H1 (cell line): Measurements from ENCODE around the gene PRKRIP1. TPM values are rescaled to one million over a fixed set of nuclear protein-coding genes. Genes with fewer than 3 reads are reported as not detected.

ENCODE experiments used
- CTCF ChIA-PET: fragments of 300-600 bp; sonication (Branson Sonifier 250); formaldehyde crosslinking; loops from one replicate; lab custom pipeline; 2021; ENCODE audit not compliant: partially characterized antibody; lab: Charles Lee
- POLR2A ChIA-PET: fragments of 300-600 bp; sonication (Branson Sonifier 250); formaldehyde crosslinking; loops from one replicate; lab custom pipeline; 2021; ENCODE audit warnings: inconsistent platforms; ENCODE audit not compliant: partially characterized antibody; lab: Charles Lee
- DNase-seq, 2 experiments: peaks; one replicate each; pipeline versions ENCODE4 v3.0.0 to v3.0.0-alpha.2; 2010 to 2022; ENCODE audit warnings: low spot score in 2 of 2, low read depth in 1 of 2, mixed read lengths in 1 of 2
- FAIRE-seq: peaks from 2 replicates; lab custom pipeline; 2011; peaks lifted over from hg19 to GRCh38; lab: Jason Lieb, UNC
- H2AFZ ChIP-seq: 2 replicates; pipeline ENCODE4 v1.8.1; 2012; ENCODE audit warnings: low read length, inconsistent platforms
- H2AK5ac ChIP-seq: 2 replicates; pipeline ENCODE4 v1.6.1; 2013; ENCODE audit warnings: low read depth, low read length
- H2BK120ac ChIP-seq: replicated peaks from 2 replicates; pipeline ENCODE3; 2013; ENCODE audit warnings: low read depth, low read length, inconsistent platforms
- H2BK12ac ChIP-seq: 2 replicates; pipeline ENCODE4 v1.6.1; 2013; ENCODE audit warnings: low read depth, low read length
- H2BK15ac ChIP-seq: 2 replicates; pipeline ENCODE4 v1.6.1; 2013; ENCODE audit warnings: low read length
- H2BK20ac ChIP-seq: 2 replicates; pipeline ENCODE4 v1.6.1; 2013; ENCODE audit warnings: low read length
- H2BK5ac ChIP-seq: 2 replicates; pipeline ENCODE4 v1.6.1; 2013; ENCODE audit warnings: low read depth, low read length
- H3K14ac ChIP-seq: 2 replicates; pipeline ENCODE4 v1.6.1; 2013; ENCODE audit warnings: inconsistent platforms; ENCODE audit not compliant: insufficient read length
- H3K18ac ChIP-seq: 2 replicates; pipeline ENCODE4 v1.6.1; 2013; ENCODE audit warnings: low read length; ENCODE audit errors: extremely low read depth
- H3K23ac ChIP-seq: 2 replicates; pipeline ENCODE4 v1.6.1; 2013; ENCODE audit warnings: inconsistent platforms; ENCODE audit not compliant: insufficient read length
- H3K23me2 ChIP-seq: 2 replicates; pipeline ENCODE4 v1.6.1; 2013; ENCODE audit warnings: low read depth, low read length
- H3K27ac ChIP-seq: 2 replicates; pipeline ENCODE4 v1.6.1; 2011; ENCODE audit warnings: low read depth, low read length, inconsistent platforms
- H3K27me3 ChIP-seq, 4 experiments: replicated peaks in 1 of 4; 1 replicate in 1 of 4; 2 replicates in 3 of 4; pipeline versions ENCODE4 v1.6.1 to v1.8.1; 2011 to 2013; ENCODE audit warnings: low read length in 3 of 4, mild to moderate bottlenecking in 3 of 4, inconsistent platforms in 2 of 4, mixed read lengths in 2 of 4, moderate library complexity in 1 of 4; ENCODE audit not compliant: control insufficient read depth in 3 of 4, insufficient read depth in 3 of 4; ENCODE audit errors: extremely low read depth in 1 of 4
- H3K36me3 ChIP-seq, 4 experiments: 2 replicates each; pipeline versions ENCODE4 v1.6.1 to v1.8.1; 2011 to 2013; ENCODE audit warnings: mild to moderate bottlenecking in 4 of 4, low read length in 3 of 4, moderate library complexity in 2 of 4, control low read depth in 1 of 4, inconsistent platforms in 1 of 4; ENCODE audit not compliant: insufficient read depth in 4 of 4, control insufficient read depth in 2 of 4
- H3K4ac ChIP-seq: replicated peaks from 2 replicates; pipeline ENCODE3; 2013; ENCODE audit warnings: low read length, low read depth, mixed read lengths, inconsistent platforms; ENCODE audit not compliant: insufficient read length
- H3K4me1 ChIP-seq, 4 experiments: replicated peaks in 1 of 4; 1 replicate in 1 of 4; 2 replicates in 3 of 4; pipeline versions ENCODE4 v1.6.1 to v1.8.1; 2011 to 2013; ENCODE audit warnings: low read length in 3 of 4, inconsistent platforms in 2 of 4, mixed read lengths in 1 of 4; ENCODE audit not compliant: insufficient read depth in 4 of 4, control insufficient read depth in 3 of 4
- H3K4me2 ChIP-seq, 2 experiments: 2 replicates each; pipeline versions ENCODE4 v1.6.1 to v1.8.1; 2011 to 2013; ENCODE audit warnings: low read depth in 2 of 2, low read length in 2 of 2, control low read depth in 1 of 2, inconsistent platforms in 1 of 2, mild to moderate bottlenecking in 1 of 2; ENCODE audit not compliant: insufficient read depth in 1 of 2
- H3K4me3 ChIP-seq, 4 experiments: fragments of 200-600, 300-600 bp in 1 of 4; sonication (generic), shearing (Covaris generic), sonication (Bioruptor Twin) in 1 of 4; 2 replicates each; pipeline versions ENCODE4 v1.5.1 to v1.8.1; 2011 to 2016; ENCODE audit warnings: low read length in 4 of 4, low read depth in 3 of 4, control low read depth in 2 of 4, inconsistent platforms in 2 of 4, mild to moderate bottlenecking in 2 of 4, mixed read lengths in 1 of 4, moderate library complexity in 1 of 4; ENCODE audit not compliant: insufficient read depth in 2 of 4; ENCODE audit errors: extremely low read depth in 1 of 4
- H3K56ac ChIP-seq: replicated peaks from 2 replicates; pipeline ENCODE3; 2013; ENCODE audit warnings: low read depth, mild to moderate bottlenecking, mixed read lengths, low read length, inconsistent platforms; ENCODE audit not compliant: insufficient read length
- H3K79me1 ChIP-seq: 2 replicates; pipeline ENCODE4 v1.6.1; 2013; ENCODE audit warnings: low read depth, low read length, control low read depth
- H3K79me2 ChIP-seq, 2 experiments: 2 replicates each; pipeline versions ENCODE4 v1.6.1 to v1.8.1; 2012 to 2013; ENCODE audit warnings: low read length in 2 of 2, mild to moderate bottlenecking in 2 of 2, inconsistent platforms in 1 of 2; ENCODE audit not compliant: insufficient read depth in 2 of 2, control insufficient read depth in 1 of 2
- H3K9ac ChIP-seq, 4 experiments: replicated peaks in 1 of 4; 1 replicate in 1 of 4; 2 replicates in 3 of 4; pipeline versions ENCODE4 v1.6.1 to v1.8.1; 2011 to 2013; ENCODE audit warnings: low read depth in 3 of 4, low read length in 3 of 4, control low read depth in 2 of 4, mild to moderate bottlenecking in 2 of 4, moderate library complexity in 2 of 4, inconsistent platforms in 1 of 4; ENCODE audit errors: extremely low read depth in 1 of 4
- H3K9me3 ChIP-seq, 2 experiments: 2 replicates each; pipeline versions ENCODE4 v1.6.1 to v1.8.1; 2012 to 2013; ENCODE audit warnings: mild to moderate bottlenecking in 2 of 2, moderate library complexity in 2 of 2, control low read depth in 1 of 2, inconsistent platforms in 1 of 2, low read depth in 1 of 2, low read length in 1 of 2, mixed read lengths in 1 of 2; ENCODE audit not compliant: insufficient read depth in 2 of 2
- H4K20me1 ChIP-seq, 2 experiments: replicated peaks in 1 of 2; 2 replicates each; pipeline versions ENCODE3 to v1.8.1; 2011 to 2013; ENCODE audit warnings: inconsistent platforms in 2 of 2, low read length in 2 of 2, mild to moderate bottlenecking in 1 of 2; ENCODE audit not compliant: insufficient read depth in 2 of 2, control insufficient read depth in 1 of 2
- H4K5ac ChIP-seq: 2 replicates; pipeline ENCODE4 v1.6.1; 2013; ENCODE audit warnings: low read length, low read depth, mixed read lengths, inconsistent platforms; ENCODE audit not compliant: insufficient read length
- H4K8ac ChIP-seq: 2 replicates; pipeline ENCODE4 v1.8.0; 2013; ENCODE audit warnings: mild to moderate bottlenecking, moderate library complexity, low read length, inconsistent platforms; ENCODE audit not compliant: insufficient read depth; ENCODE audit errors: extremely low read depth
- H4K91ac ChIP-seq: replicated peaks from 2 replicates; pipeline ENCODE3; 2013; ENCODE audit warnings: low read length, mixed read lengths, inconsistent platforms; ENCODE audit not compliant: insufficient read length
- CHD1 ChIP-seq: IDR thresholded peaks from 2 replicates; pipeline ENCODE4 v1.6.1; 2012; ENCODE audit warnings: low read depth, low read length, improper control_type of control experiment
- CHD2 ChIP-seq: IDR thresholded peaks from 2 replicates; pipeline ENCODE4 v1.6.1; 2012; ENCODE audit warnings: low read length, improper control_type of control experiment
- CTCF ChIP-seq, 3 experiments: IDR thresholded peaks; 1 replicate in 2 of 3; 2 replicates in 1 of 3; pipeline versions ENCODE4 v1.5.1 to v1.6.1; 2011; ENCODE audit warnings: low read length in 3 of 3, mild to moderate bottlenecking in 3 of 3, inconsistent platforms in 2 of 3, low read depth in 1 of 3, moderate library complexity in 1 of 3; ENCODE audit not compliant: insufficient read depth in 1 of 3; ENCODE audit errors: control extremely low read depth in 1 of 3
- GABPA ChIP-seq: IDR thresholded peaks from 2 replicates; pipeline ENCODE4 v1.6.1; 2011; ENCODE audit warnings: mild to moderate bottlenecking, low read length, moderate library complexity, borderline replicate concordance; ENCODE audit not compliant: insufficient read depth
- POU5F1 ChIP-seq: IDR thresholded peaks from 2 replicates; pipeline ENCODE4 v1.6.1; 2011; ENCODE audit warnings: low read depth, mild to moderate bottlenecking, low read length, moderate library complexity
- SP1 ChIP-seq: IDR thresholded peaks from 2 replicates; pipeline ENCODE4 v1.6.1; 2011; ENCODE audit warnings: low read depth, low read length
- TAF7 ChIP-seq: optimal IDR thresholded peaks from 2 replicates; pipeline ENCODE3; 2011; ENCODE audit warnings: low read depth, mild to moderate bottlenecking, inconsistent platforms, low read length, moderate library complexity, borderline replicate concordance
- WGBS, 2 experiments: shearing (Covaris generic) in 1 of 2; methylation state at CpG; one replicate each; pipeline versions ENCODE4 v1.1.6 to v1.1.7; 2013 to 2015; ENCODE audit warnings: low lambda C conversion rate in 2 of 2, mixed read lengths in 2 of 2, inconsistent platforms in 1 of 2, low coverage in 1 of 2, missing lambda C conversion rate in 1 of 2; ENCODE audit not compliant: insufficient replicate concordance in 2 of 2, insufficient coverage in 1 of 2, insufficient read length in 1 of 2; ENCODE audit errors: extremely low coverage in 1 of 2, missing lambda C conversion rate in 1 of 2; 5-methylcytosine and 5-hydroxymethylcytosine counted together
- polyA plus RNA-seq, 7 experiments: library from polyadenylated mRNA; depleted of rRNA in 3 of 7; stranded (reverse) in 5 of 7; unstranded in 2 of 7; fragments of >200 nt in 5 of 7; fragments of 200-250 nt in 2 of 7; gene quantifications; 1 replicate in 5 of 7; 2 replicates in 1 of 7; 4 replicates in 1 of 7; pipeline versions ENCODE4 v1.2.1 to v1.2.3, GENCODE V29; 2011 to 2013; ENCODE audit warnings: missing spikeins in 2 of 7, mixed read lengths in 2 of 7
- total RNA-seq: library from RNA; stranded (reverse); fragmentation: NEBNext Ultra II Directional; extraction: Animal tissue kit (Norgen Biotek cat#: 25700); gene quantifications from 2 replicates; pipeline ENCODE4 v1.2.1, GENCODE V29; 2021
- TF ChIP-seq, protein P1 (sequence below): IDR thresholded peaks from 2 replicates; pipeline ENCODE4 v1.6.1; 2011; ENCODE audit warnings: low read depth, mild to moderate bottlenecking, low read length; ENCODE audit not compliant: insufficient read depth

PRKRIP1 gene
- total and polyA plus RNA-seq, 2 of the 8 experiments (the other 6 are each of a cell fraction or from before 2014, with no cell fraction given) = 11.1 to 22.0 TPM

DNA sequence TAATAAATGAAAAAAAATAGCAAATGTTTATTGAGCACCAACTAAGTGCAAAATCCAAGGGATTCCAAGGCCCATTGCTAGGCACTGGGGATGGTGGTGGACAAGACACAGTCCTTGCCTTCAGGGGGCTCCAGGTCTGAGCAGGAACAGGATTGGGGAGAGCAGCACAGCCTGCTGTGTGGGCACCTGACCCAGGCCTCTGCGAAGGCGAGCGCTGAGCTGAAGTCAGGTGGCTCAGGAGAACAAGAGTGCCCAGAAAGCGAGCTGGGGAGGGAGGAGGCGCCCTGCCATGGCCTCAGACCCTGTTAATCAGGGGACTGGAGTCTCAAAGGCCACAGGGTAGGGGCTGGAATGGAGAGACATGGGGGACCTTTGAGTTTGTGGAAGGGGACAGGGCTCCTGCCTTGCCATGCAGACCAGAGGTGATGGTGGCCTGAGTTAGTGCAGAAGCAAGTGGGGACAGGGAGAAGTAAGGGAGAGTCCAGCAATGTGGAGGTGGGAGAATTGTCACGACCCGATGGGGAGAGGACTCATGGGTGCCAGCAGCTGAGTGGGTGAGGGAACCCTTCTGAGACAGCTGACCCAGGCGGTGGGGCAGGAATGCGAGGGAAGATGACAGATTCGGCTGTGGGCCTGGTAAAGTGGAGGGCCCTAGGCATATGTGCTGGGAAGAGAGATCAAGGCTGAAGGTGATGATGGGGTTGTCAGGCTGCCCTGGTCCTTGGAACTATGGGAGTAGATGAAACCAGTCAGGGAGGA lies 33.2 kb downstream of the PRKRIP1 start:
- Histone ChIP-seq H2AFZ (no peak overlapping the region), H2BK120ac (no peak overlapping the region), H3K4me2 (no peak overlapping the region), H2BK15ac (no peak overlapping the region), H4K20me1 (peaks cover 3 to 4% of the 10 kb centered on the region in 2 experiments), H3K27me3 (no peaks in the 10 kb centered on the region), H3K9ac (peak overlapping the region in 1 of 4 experiments; percentile 3; a peak in 1 of 7 replicates), H3K18ac (no peak overlapping the region), H3K79me2 (no peaks in the 10 kb centered on the region), H4K8ac (0 out of 2 replicates have a peak overlapping the region, but pooled peaks have one; percentile 14), H3K36me3 (peaks cover 0 to 12% (median 5%) of the 10 kb centered on the region in 4 experiments; a peak in 5 of 8 replicates), H3K79me1 (no peaks in the 10 kb centered on the region), H2BK20ac (no peak overlapping the region), H3K23ac (no peak overlapping the region), H3K4me3 (no peak overlapping the region), H3K23me2 (peaks cover 3% of the 10 kb centered on the region; the same call in 1 of the 2 replicates), H3K27ac (no peak overlapping the region), H3K9me3 (no peaks in the 10 kb centered on the region), H3K4me1 (peaks cover 0 to 14% (median 5%) of the 10 kb centered on the region in 4 experiments; a peak in 5 of 7 replicates), H4K5ac (no peak overlapping the region), H3K4ac (no peak overlapping the region), H2BK5ac (no peak overlapping the region), H4K91ac (no peak overlapping the region), H3K14ac (no peak overlapping the region), H2AK5ac (no peak overlapping the region), H2BK12ac (0 out of 2 replicates have a peak overlapping the region, but pooled peaks have one; percentile 0), H3K56ac (no peak overlapping the region)
- ChIA-PET CTCF (interaction anchor here (0.9 to 2.1 kb wide), 3 partner anchors 17 to 24 kb away, joined by 3 to 8 read pairs (median 5); no protein-coding TSS in a partner anchor), POLR2A (interaction anchor here (0.8 to 9.5 kb wide), 4 partner anchors 9 to 17 kb away, joined by 3 to 49 read pairs (median 4); no protein-coding TSS in a partner anchor)
- WGBS, 2 experiments = 93% methylated on average over 10 of the region's 10 CpGs; no CpG with 5 or more reads in 1 of the 2 experiments
- DNase-seq = no peak
- FAIRE-seq = no peak
- TF ChIP-seq TAF7 (no peak), GABPA (no peak), CHD2 (no peak), CHD1 (no peak), POU5F1 (no peak), CTCF (IDR thresholded peaks at IDR 0.05; ENCODE audit: control extremely low read depth in 1 of 3, insufficient read depth in 1 of 3, low read depth in 1 of 3, low read length in 3 of 3) (no peak), SP1 (no peak)
- TF ChIP-seq, protein P1, sequence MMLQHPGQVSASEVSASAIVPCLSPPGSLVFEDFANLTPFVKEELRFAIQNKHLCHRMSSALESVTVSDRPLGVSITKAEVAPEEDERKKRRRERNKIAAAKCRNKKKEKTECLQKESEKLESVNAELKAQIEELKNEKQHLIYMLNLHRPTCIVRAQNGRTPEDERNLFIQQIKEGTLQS = no peak
